Prostate gland (tissue), 2 donors: ENCODE measurements around the gene HTR2B.
"Not testable (repeated sequence)": the region's sequence is repeated elsewhere in the genome, so short reads cannot be mapped to it uniquely, and the experiment has no call there.

ENCODE experiments used
- POLR2A ChIP-seq: fragments of 450-650 bp; IDR thresholded peaks from one replicate; pipeline ENCODE4 v1.6.1; 2016; ENCODE audit warnings: antibody characterized with exemption, mild to moderate bottlenecking
- POLR2AphosphoS5 ChIP-seq: sonication (generic); formaldehyde crosslinking; IDR thresholded peaks from one replicate; pipeline ENCODE4 v1.6.1; 2017; ENCODE audit warnings: antibody characterized with exemption
- TF ChIP-seq, protein P1 (sequence below), 4 experiments: fragments of 200-600 bp in 2 of 4; fragments of 450-650 bp in 2 of 4; sonication (generic) in 2 of 4; IDR thresholded peaks; 1 replicate in 3 of 4; 2 replicates in 1 of 4; pipeline ENCODE4 v1.5.1; 2016 to 2019; ENCODE audit warnings: antibody characterized with exemption in 4 of 4, mild to moderate bottlenecking in 2 of 4, moderate library complexity in 2 of 4

DNA sequence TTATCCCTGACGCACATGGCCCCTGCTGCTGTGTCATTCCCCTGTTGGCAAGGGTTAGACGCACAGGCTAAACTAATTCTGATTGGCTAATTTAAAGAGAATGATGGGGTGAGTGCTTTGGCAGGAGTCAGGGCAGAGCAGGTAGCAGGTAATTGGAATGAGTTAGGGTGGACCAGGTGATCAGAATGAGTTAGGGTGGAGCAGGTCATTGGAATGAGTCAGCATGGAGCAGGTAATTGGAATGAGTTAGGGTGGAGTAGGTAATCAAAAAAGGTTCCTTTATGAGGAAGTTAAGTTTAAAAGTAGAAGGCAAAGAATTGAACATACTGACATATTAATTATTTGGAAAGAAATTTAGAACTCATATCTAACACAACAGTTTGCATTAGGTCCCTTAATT is 24.5 kb downstream of the HTR2B start:
- not testable (repeated sequence) for TF ChIP-seq POLR2A, POLR2AphosphoS5
- TF ChIP-seq, protein P1, sequence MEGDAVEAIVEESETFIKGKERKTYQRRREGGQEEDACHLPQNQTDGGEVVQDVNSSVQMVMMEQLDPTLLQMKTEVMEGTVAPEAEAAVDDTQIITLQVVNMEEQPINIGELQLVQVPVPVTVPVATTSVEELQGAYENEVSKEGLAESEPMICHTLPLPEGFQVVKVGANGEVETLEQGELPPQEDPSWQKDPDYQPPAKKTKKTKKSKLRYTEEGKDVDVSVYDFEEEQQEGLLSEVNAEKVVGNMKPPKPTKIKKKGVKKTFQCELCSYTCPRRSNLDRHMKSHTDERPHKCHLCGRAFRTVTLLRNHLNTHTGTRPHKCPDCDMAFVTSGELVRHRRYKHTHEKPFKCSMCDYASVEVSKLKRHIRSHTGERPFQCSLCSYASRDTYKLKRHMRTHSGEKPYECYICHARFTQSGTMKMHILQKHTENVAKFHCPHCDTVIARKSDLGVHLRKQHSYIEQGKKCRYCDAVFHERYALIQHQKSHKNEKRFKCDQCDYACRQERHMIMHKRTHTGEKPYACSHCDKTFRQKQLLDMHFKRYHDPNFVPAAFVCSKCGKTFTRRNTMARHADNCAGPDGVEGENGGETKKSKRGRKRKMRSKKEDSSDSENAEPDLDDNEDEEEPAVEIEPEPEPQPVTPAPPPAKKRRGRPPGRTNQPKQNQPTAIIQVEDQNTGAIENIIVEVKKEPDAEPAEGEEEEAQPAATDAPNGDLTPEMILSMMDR (IDR thresholded peaks at IDR 0.05) = not testable (repeated sequence)
